CD4-positive, alpha-beta T cell (primary cell): Measurements from ENCODE around the gene BABAM2. TPM values are rescaled to one million over a fixed set of nuclear protein-coding genes. Genes with fewer than 3 reads are reported as not detected.

Experiments
- ATAC-seq: fragments of 200-7000 bp; cut with Tn5 transposase; one replicate; pipeline ENCODE4 v1.10.0; 2022; ENCODE audit warnings: mild to moderate bottlenecking; ENCODE audit not compliant: poor library complexity
- CTCF ChIA-PET: fragments of 350-600 bp; sonication (Branson Sonifier 250); formaldehyde crosslinking; loops from one replicate; lab custom pipeline; 2021; ENCODE audit warnings: antibody characterized with exemption, inconsistent platforms; lab: Charles Lee
- POLR2A ChIA-PET: fragments of 350-600 bp; sonication (Branson Sonifier 250); formaldehyde crosslinking; loops from one replicate; lab custom pipeline; 2021; ENCODE audit warnings: antibody characterized with exemption, inconsistent platforms; lab: Charles Lee
- DNase-seq, 14 experiments: peaks; one replicate each; pipeline ENCODE4 v3.0.0-alpha.2; 2013 to 2020; ENCODE audit warnings: mixed read lengths in 2 of 14
- H3K27ac ChIP-seq, 2 donors: one replicate each; pipeline versions ENCODE4 v1.5.1 to v1.7.0; 2013; ENCODE audit warnings: low read length in 2 of 2, low read depth in 1 of 2, mild to moderate bottlenecking in 1 of 2
- H3K27me3 ChIP-seq, 2 experiments: 1 replicate in 1 of 2; 2 replicates in 1 of 2; pipeline versions ENCODE4 v1.6.1 to v1.7.0; 2013; ENCODE audit warnings: low read length in 2 of 2, control low read depth in 1 of 2, mild to moderate bottlenecking in 1 of 2, moderate library complexity in 1 of 2; ENCODE audit not compliant: insufficient read depth in 2 of 2, control insufficient read depth in 1 of 2
- H3K36me3 ChIP-seq: one replicate; pipeline ENCODE4 v1.6.1; 2013; ENCODE audit warnings: low read length, control low read depth; ENCODE audit not compliant: insufficient read depth
- H3K4me1 ChIP-seq: one replicate; pipeline ENCODE4 v1.6.1; 2013; ENCODE audit warnings: low read length, control low read depth; ENCODE audit not compliant: insufficient read depth
- H3K4me3 ChIP-seq: one replicate; pipeline ENCODE4 v1.5.1; 2013; ENCODE audit warnings: mild to moderate bottlenecking, low read length, moderate library complexity
- H3K9me3 ChIP-seq, 2 experiments: 1 replicate in 1 of 2; 2 replicates in 1 of 2; pipeline versions ENCODE4 v1.6.1 to v1.7.0; 2013; ENCODE audit warnings: low read length in 2 of 2, mild to moderate bottlenecking in 2 of 2, control low read depth in 1 of 2, moderate library complexity in 1 of 2; ENCODE audit not compliant: control insufficient read depth in 1 of 2, insufficient read depth in 1 of 2
- H3K27ac Mint-ChIP-seq: one replicate; pipeline ENCODE4 v1.8.0; 2020; ENCODE audit warnings: mixed read lengths
- H3K27me3 Mint-ChIP-seq: one replicate; pipeline ENCODE4 v1.8.0; 2021; ENCODE audit warnings: mixed read lengths
- H3K36me3 Mint-ChIP-seq: one replicate; pipeline ENCODE4 v1.8.0; 2021; ENCODE audit warnings: low read depth, mixed read lengths
- H3K4me1 Mint-ChIP-seq: one replicate; pipeline ENCODE4 v1.8.0; 2021; ENCODE audit warnings: low read depth, mixed read lengths
- H3K4me3 Mint-ChIP-seq: one replicate; pipeline ENCODE4 v1.8.0; 2020; ENCODE audit warnings: mild to moderate bottlenecking, mixed read lengths
- H3K9me3 Mint-ChIP-seq: one replicate; pipeline ENCODE4 v1.8.0; 2020; ENCODE audit warnings: mixed read lengths
- intact Hi-C, 2 experiments: fragments of 100-400 bp; cut with DNase I in 1 of 2; cut with micrococcal nuclease in 1 of 2; formaldehyde crosslinking; loops; one replicate each; pipeline versions ENCODE4 v1.15.1 to v1.9.0; 2023 to 2025; cut with DNase I, micrococcal nuclease
- total RNA-seq, 174 experiments: library from RNA in 2 of 174; stranded (reverse) in 2 of 174; gene quantifications; one replicate each; pipeline ENCODE4 v1.2.3 and lab custom pipeline; 2021 to 2026
- TF ChIP-seq, protein P1 (sequence below): fragments of 200-600 bp; IDR thresholded peaks from one replicate; pipeline ENCODE4 v1.8.0; 2022; ENCODE audit warnings: antibody characterized with exemption, mild to moderate bottlenecking

Gene BABAM2
- total RNA-seq, 2 experiments from 2014 or later, result 29.2 to 32.8 TPM

DNA sequence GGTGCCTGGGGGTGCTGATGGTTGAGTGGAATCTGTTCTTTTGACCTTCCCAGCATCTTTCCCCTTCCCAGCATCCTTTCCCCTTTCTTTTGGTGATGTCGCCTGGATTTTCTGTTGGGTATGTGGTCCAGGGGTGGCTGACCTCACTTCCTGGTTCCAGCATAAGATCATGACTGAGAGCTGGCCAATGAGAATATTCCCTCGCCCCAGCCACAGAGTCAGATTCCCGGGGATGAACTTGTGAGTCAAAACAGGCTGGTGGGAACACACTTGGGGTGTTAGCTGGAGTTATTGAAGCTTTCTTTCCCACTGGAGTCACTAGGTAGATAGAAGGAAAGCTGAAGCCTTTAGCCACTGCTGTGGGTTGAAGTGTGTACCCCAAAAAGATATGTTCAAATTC is 474.1 kb downstream of the BABAM2 start:
- Histone ChIP-seq H3K9me3 (no peaks in the 10 kb centered on the region), H3K4me3 (no peak overlapping the region), H3K4me1 (peaks cover 88% of the 10 kb centered on the region), H3K27me3 (no peaks in the 10 kb centered on the region), H3K27ac (no peak overlapping the region), H3K36me3 (no peaks in the 10 kb centered on the region)
- H3K4me1 Mint-ChIP-seq, result peaks cover 69% of the 10 kb centered on the region
- peak overlapping the region; percentile 59 for H3K27ac Mint-ChIP-seq
- POLR2A ChIA-PET, result interaction anchor here (1.8 to 3.8 kb wide), 2 partner anchors 8 to 27 kb away, joined by 4 to 35 read pairs; partner anchors contain the start of gene FOSL2
- intact Hi-C loops, result loop anchor here in 1 of 2 experiments (5.0 kb wide), 1 partner anchor 43 kb away; no protein-coding TSS in a partner anchor
- H3K36me3 Mint-ChIP-seq, result no peaks in the 10 kb centered on the region
- no peaks in the 10 kb centered on the region for H3K9me3 Mint-ChIP-seq
- H3K27me3 Mint-ChIP-seq, result no peaks in the 10 kb centered on the region
- peak overlapping the region; percentile 61 for H3K4me3 Mint-ChIP-seq
- CTCF ChIA-PET, result no interaction called here
- TF ChIP-seq, protein P1, sequence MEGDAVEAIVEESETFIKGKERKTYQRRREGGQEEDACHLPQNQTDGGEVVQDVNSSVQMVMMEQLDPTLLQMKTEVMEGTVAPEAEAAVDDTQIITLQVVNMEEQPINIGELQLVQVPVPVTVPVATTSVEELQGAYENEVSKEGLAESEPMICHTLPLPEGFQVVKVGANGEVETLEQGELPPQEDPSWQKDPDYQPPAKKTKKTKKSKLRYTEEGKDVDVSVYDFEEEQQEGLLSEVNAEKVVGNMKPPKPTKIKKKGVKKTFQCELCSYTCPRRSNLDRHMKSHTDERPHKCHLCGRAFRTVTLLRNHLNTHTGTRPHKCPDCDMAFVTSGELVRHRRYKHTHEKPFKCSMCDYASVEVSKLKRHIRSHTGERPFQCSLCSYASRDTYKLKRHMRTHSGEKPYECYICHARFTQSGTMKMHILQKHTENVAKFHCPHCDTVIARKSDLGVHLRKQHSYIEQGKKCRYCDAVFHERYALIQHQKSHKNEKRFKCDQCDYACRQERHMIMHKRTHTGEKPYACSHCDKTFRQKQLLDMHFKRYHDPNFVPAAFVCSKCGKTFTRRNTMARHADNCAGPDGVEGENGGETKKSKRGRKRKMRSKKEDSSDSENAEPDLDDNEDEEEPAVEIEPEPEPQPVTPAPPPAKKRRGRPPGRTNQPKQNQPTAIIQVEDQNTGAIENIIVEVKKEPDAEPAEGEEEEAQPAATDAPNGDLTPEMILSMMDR, result no peak
- DNase-seq (no peak), ATAC-seq (no peak)

DNA sequence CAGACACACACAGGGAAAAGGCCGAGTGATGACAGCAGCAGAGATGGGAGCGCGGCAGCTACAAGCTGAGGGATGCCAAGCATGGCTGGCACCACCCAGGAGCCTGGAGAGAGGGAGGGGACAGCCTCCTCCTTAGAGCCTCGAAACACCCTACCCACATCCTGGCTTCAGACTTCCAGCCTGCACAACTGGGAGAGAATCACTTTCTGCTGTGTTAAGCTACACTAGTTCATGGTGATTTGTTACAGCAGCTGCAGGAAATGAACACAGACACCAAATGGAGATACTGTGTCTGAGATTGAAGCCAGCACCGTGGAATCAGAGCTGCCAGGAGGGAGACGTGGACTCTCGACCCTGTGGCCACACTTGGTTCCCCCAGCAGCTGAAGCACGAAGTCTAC is 474.6 kb downstream of the BABAM2 start:
- POLR2A ChIA-PET, result interaction anchor here (1.8 to 3.8 kb wide), 2 partner anchors 8 to 26 kb away, joined by 4 to 35 read pairs; partner anchors contain the start of gene FOSL2
- intact Hi-C loops, result no loop called here
- DNase-seq, result no peak
- H3K27me3 ChIP-seq, result no peaks in the 10 kb centered on the region
- Mint-ChIP-seq H3K9me3 (no peaks in the 10 kb centered on the region), H3K4me1 (peaks cover 63% of the 10 kb centered on the region), H3K27me3 (no peaks in the 10 kb centered on the region), H3K27ac (peak overlapping the region; percentile 59), H3K4me3 (peak overlapping the region; percentile 61), H3K36me3 (no peaks in the 10 kb centered on the region)
- H3K4me1 ChIP-seq, result peaks cover 83% of the 10 kb centered on the region
- TF ChIP-seq, protein P1, result no peak
- no peak overlapping the region for H3K27ac ChIP-seq
- ATAC-seq, result peak; percentile 38
- CTCF ChIA-PET, result interaction anchor here (1.2 kb wide), 1 partner anchor 25 kb away, joined by 4 read pairs; no protein-coding TSS in a partner anchor
- H3K4me3 ChIP-seq, result no peak overlapping the region
- no peaks in the 10 kb centered on the region for H3K9me3 ChIP-seq
- H3K36me3 ChIP-seq, result no peaks in the 10 kb centered on the region

DNA sequence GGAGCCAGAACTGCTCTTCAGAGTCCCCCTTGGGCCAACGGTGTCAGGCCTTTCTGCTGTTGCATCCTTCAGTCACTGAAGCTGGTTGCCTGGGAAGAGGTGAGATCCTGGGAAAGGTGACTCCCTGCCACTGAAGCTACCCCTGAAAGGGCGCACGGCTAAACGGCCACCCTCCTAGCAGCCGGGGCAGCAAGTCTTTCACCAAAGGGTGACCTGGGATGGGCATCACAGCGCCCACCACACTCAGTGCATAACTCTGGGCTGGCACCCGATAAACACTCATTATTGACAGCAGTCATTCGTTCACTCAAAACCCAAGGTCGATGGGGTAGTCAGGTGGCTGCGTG is 475.6 kb downstream of the BABAM2 start:
- Histone ChIP-seq H3K36me3 (no peaks in the 10 kb centered on the region), H3K4me1 (peaks cover 73% of the 10 kb centered on the region), H3K9me3 (no peaks in the 10 kb centered on the region), H3K27ac (no peak overlapping the region), H3K27me3 (no peaks in the 10 kb centered on the region), H3K4me3 (peak overlapping the region; percentile 29)
- H3K36me3 Mint-ChIP-seq, result no peaks in the 10 kb centered on the region
- no peaks in the 10 kb centered on the region for H3K9me3 Mint-ChIP-seq
- intact Hi-C loops, result no loop called here
- peak overlapping the region; percentile 43 for H3K27ac Mint-ChIP-seq
- ChIA-PET CTCF (interaction anchor here (1.2 kb wide), 1 partner anchor 24 kb away, joined by 4 read pairs; no protein-coding TSS in a partner anchor), POLR2A (interaction anchor here (3.8 kb wide), 1 partner anchor 25 kb away, joined by 35 read pairs; the partner anchor contains the start of gene FOSL2)
- TF ChIP-seq, protein P1, result no peak
- DNase-seq, result no peak
- no peak for ATAC-seq
- H3K4me1 Mint-ChIP-seq, result peaks cover 57% of the 10 kb centered on the region
- peak overlapping the region; percentile 90 for H3K4me3 Mint-ChIP-seq
- no peaks in the 10 kb centered on the region for H3K27me3 Mint-ChIP-seq
